Amniotic stem cell (primary cell): ENCODE data around the gene GAREM1.
"Not testable (repeated sequence)": the region's sequence is repeated elsewhere in the genome, so short reads cannot be mapped to it uniquely, and the experiment has no call there.

ENCODE experiments used
- DNase-seq: peaks from one replicate; lab custom pipeline; 2025; lab: John Stamatoyannopoulos, UW

The GAREM1 gene

GRCh38 chr18:32470714-32471633 is at the start of gene GAREM1:
GAREM1 (minus strand) TSS chr18:32470882; CDS start chr18:32470428, 454 bp downstream.
- DNase-seq = peak; percentile 94

GRCh38 chr18:32511147-32511546 is 40.5 kb upstream of the GAREM1 start:
- no peak for DNase-seq

GRCh38 chr18:32509111-32509510 is 38.4 kb upstream of the GAREM1 start:
- no peak for DNase-seq

GRCh38 chr18:32507093-32507492 is 36.4 kb upstream of the GAREM1 start:
- DNase-seq = no peak

GRCh38 chr18:32502014-32502413 is 31.3 kb upstream of the GAREM1 start:
- DNase-seq = no peak

GRCh38 chr18:32501242-32501641 is 30.6 kb upstream of the GAREM1 start:
- not testable (repeated sequence) for DNase-seq

- DNase-seq = no peak
Measured at GRCh38 chr18:32483002-32483401, 12.3 kb upstream of the GAREM1 start.

- DNase-seq = no peak
Measured at GRCh38 chr18:32482117-32482516, 11.4 kb upstream of the GAREM1 start.

GRCh38 chr18:32480581-32480980 is 9.9 kb upstream of the GAREM1 start:
- DNase-seq = no peak

GRCh38 chr18:32478807-32479206 is 8.1 kb upstream of the GAREM1 start:
- DNase-seq = no peak

GRCh38 chr18:32478317-32478716 is 7.6 kb upstream of the GAREM1 start:
- no peak for DNase-seq

GRCh38 chr18:32476106-32476505 is 5.4 kb upstream of the GAREM1 start:
- DNase-seq = no peak

GRCh38 chr18:32475069-32475468 is 4.4 kb upstream of the GAREM1 start:
- not testable (repeated sequence) for DNase-seq

- no peak for DNase-seq
Measured at GRCh38 chr18:32473325-32473724, 2.6 kb upstream of the GAREM1 start.

GRCh38 chr18:32472841-32473240 is 2.2 kb upstream of the GAREM1 start:
- no peak for DNase-seq

- no peak for DNase-seq
Measured at GRCh38 chr18:32470460-32470713, 295 bp downstream of the GAREM1 start.

GRCh38 chr18:32469691-32470459 is 807 bp downstream of the GAREM1 start:
- peak; percentile 32 for DNase-seq

GRCh38 chr18:32469190-32469651 is 1.5 kb downstream of the GAREM1 start:
- peak; percentile 6 for DNase-seq

GRCh38 chr18:32468147-32468845 is 2.4 kb downstream of the GAREM1 start:
- DNase-seq = no peak

GRCh38 chr18:32461709-32462272 is 8.9 kb downstream of the GAREM1 start:
- no peak for DNase-seq

- no peak for DNase-seq
Measured at GRCh38 chr18:32460171-32460731, 10.4 kb downstream of the GAREM1 start.
